Suppressor macrophage treated with lipopolysaccharide for 1 hour (primary cell): ENCODE results near the gene CHST15.
A peak's percentile ranks its signal among the peaks of the same experiment; 100 is the strongest.

Experiments used
- DNase-seq, 3 donors: peaks; one replicate each; pipeline ENCODE4 v3.0.0-alpha.2; 2020 to 2022

Gene CHST15

DNA sequence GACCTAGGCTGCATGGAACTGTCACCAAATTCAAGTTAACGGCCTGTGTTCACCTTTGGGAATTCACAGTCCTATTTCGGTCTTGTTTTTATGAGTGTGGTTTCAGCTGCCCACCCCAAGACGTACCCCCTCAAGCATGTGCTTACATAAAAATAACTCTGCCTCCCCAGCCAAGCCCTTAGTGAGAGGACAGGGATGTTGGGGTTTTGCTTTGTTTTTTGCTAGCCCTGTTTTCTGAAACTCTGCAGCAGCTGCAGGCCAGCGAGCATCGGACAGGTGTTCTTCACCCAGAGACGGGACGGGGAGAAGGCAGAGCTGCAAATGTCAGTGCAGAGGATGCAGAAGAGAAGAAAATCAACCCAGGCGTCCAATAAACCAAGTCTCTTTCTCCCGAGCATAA, 13.5 kb downstream of the CHST15 start:
- DNase-seq, result no peak

DNA sequence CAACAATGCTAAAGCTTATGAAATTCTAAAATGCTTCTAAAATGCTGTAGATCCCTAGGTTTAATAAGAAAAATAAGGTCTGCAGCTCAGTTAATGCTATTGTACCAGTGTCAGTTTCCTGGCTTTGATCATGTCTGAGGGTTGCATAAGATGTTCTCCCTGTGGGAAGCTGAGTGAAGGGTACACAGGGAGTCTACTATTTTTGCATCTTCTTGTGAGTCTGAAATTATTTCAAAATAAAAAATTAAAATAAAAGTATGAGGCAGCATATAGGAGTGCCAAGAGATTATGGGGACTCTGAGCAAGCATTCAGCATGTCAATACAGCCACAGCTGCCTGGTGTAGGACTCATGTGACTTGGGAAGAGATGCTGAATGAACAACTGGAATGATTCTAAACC, 14.7 kb downstream of the CHST15 start:
- no peak for DNase-seq

DNA sequence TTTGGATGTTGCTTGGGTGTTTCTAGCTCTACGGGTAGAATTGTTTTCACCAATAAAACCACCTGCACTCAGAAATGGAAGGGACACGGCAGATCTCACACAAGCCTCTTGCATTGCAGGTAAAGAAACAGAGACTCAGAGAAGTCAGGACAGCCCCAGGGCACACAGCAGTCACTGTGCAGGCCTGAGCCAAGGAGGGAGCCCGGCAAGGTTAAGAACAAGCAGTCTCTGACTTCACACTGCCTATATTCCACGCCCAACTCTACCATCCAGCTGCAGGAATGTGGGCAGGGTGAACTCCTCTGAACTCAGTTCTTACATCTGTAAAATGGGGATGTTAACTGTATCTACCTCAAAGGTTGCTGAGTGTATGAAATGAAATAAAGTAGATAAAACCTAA, 15.4 kb downstream of the CHST15 start:
- DNase-seq, result no peak

DNA sequence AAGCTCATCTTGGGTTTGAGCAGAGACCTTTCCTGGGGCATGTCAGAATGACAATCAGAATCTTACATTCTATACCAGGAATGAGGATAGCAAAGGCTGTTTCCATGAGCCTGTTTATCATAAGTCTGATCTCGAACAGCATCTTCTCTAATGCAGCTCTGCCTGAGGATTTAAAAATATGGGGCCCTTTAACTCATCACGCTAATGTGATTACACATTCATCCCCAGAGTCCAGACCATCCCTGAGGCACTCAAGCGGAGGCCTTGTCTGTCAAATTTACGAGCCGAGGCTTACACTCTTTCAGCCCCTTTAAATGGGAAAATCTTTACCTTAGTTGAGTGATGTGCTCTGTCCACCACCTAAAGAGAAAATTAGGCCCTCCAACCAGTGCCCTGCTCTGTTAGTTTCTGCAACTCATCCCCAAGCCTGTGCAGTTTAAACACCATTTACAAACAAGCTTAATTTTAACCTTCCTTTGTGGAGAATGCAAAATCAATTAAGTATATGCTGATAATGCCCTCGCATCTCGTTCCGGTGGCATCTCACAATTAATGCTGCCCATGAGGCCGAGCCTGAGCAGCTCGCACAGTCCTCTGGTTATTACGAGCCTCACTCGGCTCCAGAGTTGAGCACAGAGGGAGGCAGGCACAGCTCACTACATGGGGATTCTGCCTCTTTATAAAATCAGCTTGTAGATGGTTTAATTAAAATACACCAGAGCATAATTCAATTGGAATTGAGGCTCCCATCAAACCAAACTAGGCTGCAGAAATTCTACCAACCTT, 16.0 kb downstream of the CHST15 start:
- DNase-seq, result no peak

DNA sequence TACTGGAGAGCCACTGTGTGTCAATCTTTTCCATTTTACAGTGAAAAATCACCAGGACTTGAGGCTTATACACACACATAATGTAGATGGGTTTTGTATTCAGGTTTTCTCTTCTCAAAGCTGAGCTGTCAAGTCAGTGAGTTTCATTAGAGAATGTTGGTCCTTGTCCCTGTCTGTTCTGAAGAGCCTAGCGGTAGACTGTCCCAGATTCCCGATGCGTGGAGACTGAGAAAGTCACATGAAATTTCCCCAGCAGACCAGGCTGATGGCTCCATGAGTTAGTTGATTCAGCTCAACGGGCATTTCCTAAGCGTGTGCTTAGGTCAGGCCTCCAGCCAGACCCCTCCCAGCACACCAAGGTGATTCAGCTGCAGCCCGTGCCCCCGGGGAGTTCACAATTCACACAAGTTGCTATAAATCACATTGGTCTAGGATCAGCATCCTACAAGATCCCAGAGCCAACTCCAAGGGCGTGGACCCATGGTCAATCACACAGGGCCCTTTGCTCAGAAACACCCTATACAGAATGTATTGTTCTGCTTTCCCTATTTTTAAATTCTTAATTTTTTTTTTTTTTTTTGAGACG, 17.2 kb downstream of the CHST15 start:
- no peak for DNase-seq

DNA sequence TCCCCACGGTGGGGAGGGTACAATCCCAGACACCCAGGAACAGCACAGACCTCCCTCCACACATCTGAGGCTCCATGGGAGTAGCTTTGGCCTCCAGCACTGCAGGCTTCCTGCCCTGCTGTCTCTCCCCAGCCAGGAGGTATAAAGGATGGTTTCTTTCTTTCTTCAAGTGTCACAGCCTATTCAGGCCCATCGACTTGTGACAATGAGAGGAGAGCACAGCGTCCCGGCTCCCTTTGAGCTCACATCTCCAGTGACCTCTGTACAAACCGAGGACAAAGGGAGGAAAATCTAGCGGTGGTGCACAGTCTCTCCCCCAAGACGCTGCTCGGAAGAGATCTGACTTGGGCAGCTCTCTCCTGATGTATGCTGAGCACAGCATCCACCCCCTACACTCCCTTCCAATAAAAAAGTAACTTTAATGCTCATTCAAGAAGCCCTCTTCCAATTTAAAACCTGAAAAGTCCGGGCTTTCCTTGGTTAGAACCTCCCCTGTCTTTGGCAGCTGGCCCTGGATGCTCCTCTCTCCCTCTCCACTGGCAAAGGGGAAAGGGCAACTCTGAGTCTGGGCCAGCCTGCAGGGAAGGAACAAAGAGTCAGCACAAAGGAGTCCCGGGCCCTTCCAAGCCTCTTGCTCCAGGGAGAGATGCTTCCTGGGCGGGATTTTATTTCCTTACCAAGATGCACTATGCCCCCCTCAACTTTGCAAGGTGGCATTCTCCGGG, 18.0 kb downstream of the CHST15 start:
- no peak for DNase-seq

DNA sequence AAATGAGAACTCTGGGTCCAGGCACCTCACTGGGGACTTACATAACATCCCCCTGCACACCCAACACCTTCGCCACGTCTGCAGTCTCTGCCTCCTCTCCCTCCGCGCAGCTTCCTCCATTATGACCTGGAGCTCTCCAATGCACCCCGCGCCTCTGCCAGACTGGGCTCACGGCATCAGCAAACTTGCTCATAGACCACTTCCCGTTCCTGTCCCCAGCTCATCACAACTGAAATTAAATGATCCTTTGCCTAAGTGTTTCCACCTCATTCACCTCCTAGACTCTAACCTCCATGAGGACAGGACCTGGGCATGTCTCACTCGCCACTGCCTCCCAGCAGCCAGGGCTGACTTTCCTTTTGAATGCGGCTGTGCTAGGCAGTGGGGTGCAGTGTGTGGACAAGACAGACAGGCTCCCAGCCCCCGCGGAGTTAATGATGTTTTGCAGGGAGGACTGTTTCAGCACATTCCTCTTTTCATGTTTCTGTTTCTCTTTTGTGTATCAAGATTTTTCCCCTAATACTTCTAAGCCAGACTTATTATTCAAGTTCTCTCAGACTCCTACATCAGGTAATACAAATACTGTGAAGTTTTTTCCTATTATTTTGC, 18.8 kb downstream of the CHST15 start:
- peak; percentile 74 to 79 (median 76) for DNase-seq

DNA sequence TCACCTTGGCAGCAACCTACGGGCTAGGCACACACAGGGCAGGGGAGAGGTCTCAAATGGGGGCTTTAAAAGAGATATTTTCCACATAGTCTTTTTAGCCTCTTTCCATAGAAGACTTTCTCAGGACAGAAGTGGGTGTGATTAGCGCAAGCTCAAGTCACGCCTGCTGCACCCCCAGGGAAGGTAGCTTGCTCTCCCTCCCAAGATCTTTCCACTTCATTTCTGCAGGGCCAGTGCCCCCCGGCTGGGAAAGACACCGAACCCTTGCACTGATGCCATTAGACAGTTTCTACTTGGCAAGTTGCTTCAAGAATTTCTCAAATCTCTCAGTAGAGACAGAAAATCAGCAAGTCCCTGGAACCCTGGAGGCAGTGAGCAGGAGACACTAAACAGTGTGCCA, 19.4 kb downstream of the CHST15 start:
- DNase-seq, result no peak

DNA sequence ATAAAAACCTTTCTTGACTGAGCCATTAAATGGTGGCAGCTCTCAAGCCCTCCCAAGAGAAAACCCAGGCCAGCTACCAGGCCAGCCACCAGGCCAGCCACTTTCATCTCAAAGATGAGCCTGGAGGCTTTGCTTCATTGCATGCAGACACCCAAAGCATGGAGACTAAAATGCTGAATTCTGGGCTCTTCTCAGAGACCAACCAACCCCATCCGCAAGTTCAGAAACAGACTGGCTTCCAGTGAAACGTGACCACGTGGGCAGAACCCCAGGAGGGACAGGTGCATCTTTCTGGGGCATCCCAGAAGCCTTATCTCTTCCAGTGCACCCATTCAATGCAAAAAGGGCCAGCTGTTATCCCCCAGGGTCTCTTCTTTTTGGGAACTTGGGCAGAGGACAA, 20.9 kb downstream of the CHST15 start:
- DNase-seq, result no peak

DNA sequence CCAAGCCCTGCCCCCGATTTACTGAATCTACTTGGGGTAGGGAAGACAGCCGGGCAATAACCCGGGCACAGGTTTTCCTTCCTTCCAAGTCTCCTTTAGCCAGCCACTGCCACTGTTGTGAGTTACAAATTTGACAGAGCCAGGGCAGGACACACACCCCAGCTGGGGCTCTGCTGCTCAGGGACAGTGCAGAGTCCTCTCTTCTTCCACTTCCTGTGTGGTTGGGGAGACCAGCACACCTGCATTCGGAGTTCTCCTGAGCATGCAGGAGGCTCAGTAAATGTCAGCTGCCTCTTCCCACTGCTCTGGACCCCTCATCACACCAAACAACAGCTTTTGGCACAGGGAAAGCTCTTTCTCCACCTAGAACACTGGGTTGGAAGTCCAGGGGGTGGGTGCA, 21.3 kb downstream of the CHST15 start:
- DNase-seq, result no peak

DNA sequence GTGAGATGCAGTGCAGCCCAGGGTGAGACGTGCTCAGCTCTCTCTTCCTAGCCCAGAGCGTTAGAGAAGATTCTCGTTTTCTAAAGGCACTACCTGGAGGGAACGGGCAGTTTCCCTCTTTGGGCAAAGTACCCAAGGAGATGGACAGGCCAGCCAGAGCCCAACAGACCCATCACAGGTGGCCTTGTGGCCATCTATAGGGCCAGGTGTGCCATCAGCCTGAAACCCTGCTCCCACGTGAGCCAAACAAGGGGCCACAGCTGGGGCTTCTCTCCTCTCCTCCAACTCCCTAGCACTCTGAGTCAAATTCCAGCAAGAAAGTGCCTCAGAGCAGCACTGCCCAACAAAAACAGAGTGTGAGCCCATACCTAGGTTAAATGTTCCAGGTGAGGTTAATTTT, 22.3 kb downstream of the CHST15 start:
- DNase-seq, result no peak

DNA sequence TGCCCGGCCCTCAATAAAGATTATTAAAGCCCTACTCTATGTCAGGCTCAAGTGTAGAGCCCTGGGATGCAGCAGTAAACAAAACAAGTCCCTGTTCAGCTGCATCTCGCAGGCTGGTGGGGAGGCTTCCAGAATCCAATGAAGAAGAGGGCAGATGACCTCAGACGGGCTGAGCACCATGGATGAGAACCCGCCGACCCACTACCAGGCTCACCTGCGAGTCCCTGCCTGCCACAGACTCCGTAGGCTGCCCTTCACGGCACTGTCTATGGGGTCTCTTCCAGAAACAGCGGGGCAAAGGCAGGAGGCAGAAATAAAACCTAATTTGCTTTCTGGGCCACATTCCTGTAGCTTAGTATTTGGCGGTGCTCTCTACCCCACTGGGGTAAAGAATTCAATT, 22.7 kb downstream of the CHST15 start:
- DNase-seq, result no peak

DNA sequence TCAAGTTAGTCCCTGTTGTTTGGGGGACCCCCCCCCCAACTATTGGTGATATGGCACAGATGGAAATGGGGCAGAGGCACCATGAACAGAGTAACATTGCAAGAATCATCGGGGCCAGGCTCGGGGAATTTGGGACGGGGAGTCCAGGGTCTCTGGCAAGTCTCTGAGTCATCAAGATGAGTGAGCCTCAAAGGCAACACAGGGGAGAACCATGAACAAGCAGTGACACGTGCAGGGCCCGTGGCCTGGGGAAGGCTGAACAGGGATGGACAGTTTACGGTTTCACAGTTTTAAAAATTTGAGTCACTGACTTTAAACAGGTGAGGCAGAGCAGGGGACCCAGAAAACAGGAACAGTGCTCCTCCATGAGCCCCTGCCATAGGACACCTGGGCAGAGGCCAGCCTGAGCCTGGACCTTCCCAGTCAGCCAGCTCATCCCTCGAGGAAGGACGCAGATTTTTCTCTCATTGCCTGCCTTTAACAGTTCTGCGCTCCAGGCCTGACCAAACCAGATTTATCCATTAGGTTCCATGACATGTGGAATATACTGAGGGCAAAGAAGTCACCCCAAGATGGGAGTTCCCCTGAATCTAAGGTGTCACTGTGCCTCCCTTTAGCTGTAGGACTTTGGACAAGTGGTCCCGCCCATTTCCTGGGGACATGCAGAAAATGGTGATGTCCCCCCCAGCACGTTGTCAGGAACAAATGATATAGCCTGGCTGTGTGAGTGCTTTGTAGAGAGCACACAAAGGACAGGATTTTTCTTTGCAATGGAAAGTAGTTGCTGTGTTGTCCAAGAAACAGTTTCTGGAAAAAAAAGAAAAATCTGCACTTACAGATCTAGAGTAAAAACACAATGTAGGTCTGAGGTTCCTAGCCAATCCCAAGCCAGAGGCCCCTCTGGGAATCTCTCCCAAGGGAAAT, 23.8 kb downstream of the CHST15 start:
- peak; percentile 70 to 83 (median 77) for DNase-seq

DNA sequence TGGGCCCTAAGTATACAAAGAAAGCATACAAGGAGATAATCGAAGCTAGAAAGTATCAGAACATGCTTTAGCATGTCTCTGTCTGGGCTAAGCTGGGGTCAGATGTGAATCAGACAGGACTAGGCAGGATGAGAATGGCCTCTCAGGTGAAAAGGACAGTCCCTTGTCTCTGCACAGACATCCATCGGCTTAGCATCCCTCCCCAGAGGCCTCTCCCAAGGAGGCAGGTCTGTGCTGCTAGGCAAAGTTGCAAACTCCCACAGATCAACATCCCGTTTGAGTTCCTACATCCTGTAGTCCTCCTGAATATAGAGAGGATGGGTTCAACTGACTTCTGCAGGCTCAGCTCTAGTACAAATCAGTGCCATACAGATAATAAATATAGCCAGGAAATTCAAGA, 24.5 kb downstream of the CHST15 start:
- no peak for DNase-seq

DNA sequence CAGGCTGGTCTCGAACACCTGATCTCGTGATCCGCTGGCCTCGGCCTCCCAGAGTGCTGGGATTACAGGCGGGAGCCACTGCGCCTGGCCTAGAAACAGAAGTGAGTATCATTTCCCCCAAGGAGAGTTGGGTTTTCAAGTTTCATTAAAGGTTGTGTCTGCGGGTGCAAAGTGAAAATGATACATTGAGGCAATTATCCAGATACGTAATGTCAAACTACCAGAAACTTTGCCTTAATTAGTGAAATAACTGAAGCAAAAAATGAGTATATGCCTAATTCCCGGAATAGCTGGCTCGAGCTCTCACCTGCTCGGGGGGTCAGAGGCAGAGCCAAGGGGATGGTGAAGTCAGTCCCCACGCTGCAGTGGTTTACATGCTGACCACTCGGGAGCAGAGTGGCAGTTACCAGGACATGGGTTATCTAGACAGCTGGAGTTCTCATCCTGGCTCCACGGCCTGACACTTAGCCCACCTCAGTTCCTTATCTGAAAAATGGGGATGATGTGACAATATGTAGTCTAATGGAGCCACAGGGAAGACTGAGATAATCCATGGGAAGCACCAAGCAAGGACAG, 25.5 kb downstream of the CHST15 start:
- DNase-seq, result no peak

DNA sequence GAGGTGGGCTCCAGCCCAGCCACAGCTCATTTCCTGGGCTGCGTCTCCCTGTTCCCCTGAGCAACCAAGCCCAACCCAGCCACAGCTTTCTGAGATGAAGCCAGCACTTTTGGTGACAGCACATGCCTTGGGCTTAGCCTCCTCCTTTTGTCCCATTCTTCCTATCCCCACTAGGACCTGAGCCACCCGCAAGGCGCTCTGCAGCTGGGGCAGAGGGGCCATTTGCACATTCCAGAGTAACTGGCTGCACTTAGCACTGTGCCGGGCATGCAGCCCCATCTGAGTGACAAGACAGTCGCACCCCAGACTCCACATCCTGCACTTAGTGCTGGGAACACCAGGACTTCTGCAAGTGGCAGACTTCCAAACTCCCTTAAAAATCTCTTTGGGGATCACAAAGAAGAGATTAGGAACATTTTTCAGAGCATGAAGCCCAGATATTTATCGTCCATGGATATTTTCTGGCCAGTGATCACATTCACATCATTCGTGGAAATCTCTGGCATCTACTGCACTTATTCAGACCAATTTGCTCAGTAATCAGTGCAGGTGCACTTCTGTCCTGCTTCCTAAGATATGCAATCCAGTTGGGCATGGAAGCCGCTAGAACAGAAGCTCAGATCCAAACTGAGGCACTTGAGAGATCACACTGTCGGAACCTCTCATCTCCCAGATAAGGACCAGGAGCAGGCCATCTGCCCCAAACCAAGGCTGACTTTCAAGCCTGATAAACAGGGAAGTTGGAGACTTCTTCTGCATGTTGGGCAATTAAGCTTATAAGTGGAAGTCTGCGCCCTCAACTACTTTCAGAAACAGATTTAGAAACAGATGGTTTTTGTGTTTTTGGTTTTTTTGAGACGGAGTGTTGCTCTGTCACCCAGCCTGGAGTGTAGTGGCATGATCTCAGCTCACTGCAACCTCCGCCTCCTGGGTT, 26.4 kb downstream of the CHST15 start:
- DNase-seq, result peak; percentile 75 to 92 (median 87)

DNA sequence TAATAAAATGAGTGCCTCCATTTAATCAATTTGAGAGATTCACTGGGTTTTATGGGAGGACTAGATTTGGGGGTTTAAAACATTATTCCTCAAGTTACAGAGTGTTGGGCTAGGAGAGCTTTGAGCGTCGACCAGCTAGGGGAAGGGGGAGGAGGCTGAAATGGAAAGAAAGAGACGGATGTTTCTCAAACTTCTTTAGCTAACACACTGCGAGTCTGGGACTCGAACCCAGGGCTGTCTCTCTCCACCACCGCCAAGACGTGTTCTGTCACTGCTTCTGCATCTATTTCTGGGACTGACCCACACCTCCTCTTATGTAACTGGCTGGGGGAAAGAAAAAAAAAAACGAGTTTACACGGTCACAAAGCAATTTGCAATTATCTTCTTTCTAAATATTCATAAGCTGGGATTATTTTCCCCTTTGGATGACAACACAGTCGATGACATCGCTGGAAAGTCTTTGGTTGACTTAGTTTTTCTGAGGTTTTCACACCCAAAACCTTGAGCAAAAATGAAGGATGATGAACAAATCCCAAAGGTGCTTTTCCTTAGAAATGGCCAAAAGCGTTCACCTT, 27.2 kb downstream of the CHST15 start:
- DNase-seq, result peak; percentile 73 to 89 (median 79)

DNA sequence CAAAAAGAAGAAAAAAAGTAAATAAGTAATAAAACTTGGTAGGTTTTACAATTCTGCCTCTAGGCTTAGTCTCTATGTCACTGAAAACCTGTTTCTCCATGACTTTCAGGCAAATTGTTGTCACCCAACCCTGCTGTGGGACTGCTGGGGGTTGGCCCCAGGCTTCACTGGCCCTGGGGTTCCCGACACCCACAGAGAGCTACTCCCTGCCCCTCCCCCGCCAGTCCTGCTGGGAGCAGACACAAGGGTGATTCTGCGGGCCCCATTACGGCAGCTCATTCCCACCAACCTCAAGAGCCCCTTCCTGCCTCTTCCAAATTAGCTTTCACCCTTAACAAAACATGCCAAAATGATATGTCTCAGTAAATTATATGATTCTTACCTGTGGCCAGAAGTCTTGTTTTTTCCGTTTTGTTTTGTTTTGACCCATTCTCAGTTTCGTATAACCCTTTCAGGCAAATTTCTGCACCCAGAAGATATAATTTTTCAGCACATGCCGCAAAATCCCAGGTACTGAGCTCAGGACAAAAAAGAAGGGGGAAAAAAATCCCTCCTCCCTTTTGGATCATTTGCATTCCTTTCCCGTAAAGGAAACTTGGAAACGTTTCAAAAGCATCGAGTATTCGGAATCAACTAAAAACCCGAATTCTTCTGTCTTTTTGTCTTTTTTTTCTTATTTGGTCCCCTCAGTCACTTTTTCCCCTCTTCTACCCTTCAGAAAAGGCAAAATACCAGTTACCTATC, 27.8 kb downstream of the CHST15 start:
- DNase-seq, result peak in 1 of 3 donors; percentile 67

DNA sequence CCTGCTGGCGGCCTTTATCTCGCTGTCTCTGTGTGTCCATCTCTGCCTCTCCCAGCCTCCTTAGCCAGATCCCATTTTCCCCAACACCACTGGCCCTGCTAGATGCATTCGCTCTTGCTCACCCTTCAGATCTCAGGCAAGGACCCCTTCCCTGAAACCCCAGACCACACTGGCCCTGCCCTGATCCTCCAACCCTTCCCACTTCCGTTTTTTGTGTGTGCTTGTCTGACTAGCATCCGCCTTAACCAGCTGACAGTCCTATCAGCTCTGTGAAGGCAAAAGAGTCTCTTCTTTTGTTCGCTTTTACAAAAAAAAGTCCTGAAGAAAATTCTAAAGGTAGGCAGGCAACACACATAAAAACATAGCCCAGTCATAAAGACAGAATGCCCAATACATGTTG, 28.7 kb downstream of the CHST15 start:
- DNase-seq, result peak; percentile 51 to 55 (median 54)
